H9 (cell line): ENCODE data around the gene OR4K13. TPM values are rescaled to one million over a fixed set of nuclear protein-coding genes. Genes with fewer than 3 reads are reported as not detected.

Source experiments
- DNase-seq: peaks from one replicate; pipeline ENCODE4 v3.0.0-alpha.2; 2017
- H2AFZ ChIP-seq: one replicate; pipeline ENCODE4 v1.6.1; 2013; ENCODE audit warnings: mild to moderate bottlenecking, low read length, control low read depth, moderate library complexity
- H2AK5ac ChIP-seq: 2 replicates; pipeline ENCODE4 v1.6.1; 2013; ENCODE audit warnings: low read length, control low read depth, mixed read lengths; ENCODE audit not compliant: insufficient read length
- H2BK120ac ChIP-seq: one replicate; pipeline ENCODE4 v1.6.1; 2013; ENCODE audit warnings: low read depth, mild to moderate bottlenecking, low read length, control low read depth, inconsistent platforms; ENCODE audit not compliant: poor library complexity, severe bottlenecking
- H2BK12ac ChIP-seq: 2 replicates; pipeline ENCODE4 v1.6.1; 2013; ENCODE audit warnings: low read length, control low read depth, mixed read lengths, low read depth; ENCODE audit not compliant: insufficient read length
- H2BK15ac ChIP-seq: 2 replicates; pipeline ENCODE4 v1.6.1; 2013; ENCODE audit warnings: low read depth, low read length, control low read depth
- H2BK20ac ChIP-seq: one replicate; pipeline ENCODE4 v1.6.1; 2013; ENCODE audit warnings: low read depth, mild to moderate bottlenecking, low read length, control low read depth, inconsistent platforms; ENCODE audit not compliant: poor library complexity, severe bottlenecking
- H2BK5ac ChIP-seq: 2 replicates; pipeline ENCODE4 v1.6.1; 2013; ENCODE audit warnings: low read length, control low read depth, mixed read lengths; ENCODE audit not compliant: insufficient read length
- H3K14ac ChIP-seq: 2 replicates; pipeline ENCODE4 v1.6.1; 2013; ENCODE audit warnings: low read length, control low read depth; ENCODE audit not compliant: insufficient read depth
- H3K18ac ChIP-seq: 2 replicates; pipeline ENCODE4 v1.6.1; 2013; ENCODE audit warnings: low read depth, mild to moderate bottlenecking, mixed read lengths, low read length, control low read depth; ENCODE audit not compliant: insufficient read length
- H3K23ac ChIP-seq: 2 replicates; pipeline ENCODE4 v1.6.1; 2013; ENCODE audit warnings: low read length, control low read depth, mixed read lengths, low read depth; ENCODE audit not compliant: insufficient read length
- H3K23me2 ChIP-seq: 2 replicates; pipeline ENCODE4 v1.6.1; 2013; ENCODE audit warnings: low read depth, mild to moderate bottlenecking, mixed read lengths, low read length, control low read depth; ENCODE audit not compliant: insufficient read length, poor library complexity, severe bottlenecking
- H3K27ac ChIP-seq: 2 replicates; pipeline ENCODE4 v1.5.1; 2013; ENCODE audit warnings: low read length, control low read depth, mixed read lengths, low read depth; ENCODE audit not compliant: insufficient read length
- H3K27me3 ChIP-seq: 2 replicates; pipeline ENCODE4 v1.6.1; 2013; ENCODE audit warnings: low read length, control low read depth, inconsistent platforms; ENCODE audit not compliant: insufficient read depth
- H3K4ac ChIP-seq: 2 replicates; pipeline ENCODE4 v1.6.1; 2013; ENCODE audit warnings: low read depth, mild to moderate bottlenecking, control low read depth, inconsistent platforms, low read length, moderate library complexity
- H3K4me1 ChIP-seq: 2 replicates; pipeline ENCODE4 v1.6.1; 2013; ENCODE audit warnings: low read length, control low read depth, inconsistent platforms; ENCODE audit not compliant: insufficient read depth
- H3K4me2 ChIP-seq: 2 replicates; pipeline ENCODE4 v1.6.1; 2013; ENCODE audit warnings: low read length, control low read depth, mixed read lengths; ENCODE audit not compliant: insufficient read length, insufficient read depth
- H3K56ac ChIP-seq: 2 replicates; pipeline ENCODE4 v1.6.1; 2013; ENCODE audit warnings: low read depth, mild to moderate bottlenecking, mixed read lengths, low read length, control low read depth; ENCODE audit not compliant: insufficient read length
- H3K79me1 ChIP-seq: 2 replicates; pipeline ENCODE4 v1.6.1; 2013; ENCODE audit warnings: low read depth, mild to moderate bottlenecking, moderate library complexity, low read length, control low read depth, inconsistent platforms; ENCODE audit not compliant: insufficient read depth, poor library complexity, severe bottlenecking
- H3K79me2 ChIP-seq: 2 replicates; pipeline ENCODE4 v1.6.1; 2013; ENCODE audit warnings: low read length, control low read depth, inconsistent platforms; ENCODE audit not compliant: insufficient read depth
- H3K9ac ChIP-seq: 2 replicates; pipeline ENCODE4 v1.6.1; 2013; ENCODE audit warnings: low read length, control low read depth, mixed read lengths; ENCODE audit not compliant: insufficient read length; ENCODE audit errors: extremely low read depth
- H3K9me3 ChIP-seq: one replicate; pipeline ENCODE4 v1.6.1; 2013; ENCODE audit warnings: low read depth, low read length, inconsistent platforms; ENCODE audit not compliant: control insufficient read depth
- H3T11ph ChIP-seq: one replicate; pipeline ENCODE4 v1.6.1; 2013; ENCODE audit warnings: mild to moderate bottlenecking, low read length, control low read depth, inconsistent platforms
- H4K20me1 ChIP-seq: one replicate; pipeline ENCODE4 v1.6.1; 2013; ENCODE audit not compliant: control insufficient read depth, insufficient read length, insufficient read depth
- H4K5ac ChIP-seq: 2 replicates; pipeline ENCODE4 v1.6.1; 2013; ENCODE audit warnings: low read depth, mild to moderate bottlenecking, mixed read lengths, low read length, control low read depth; ENCODE audit not compliant: insufficient read length
- H4K8ac ChIP-seq: replicated peaks from 2 replicates; pipeline ENCODE4 v1.6.1; 2013; ENCODE audit warnings: low read length, control low read depth, mixed read lengths, low read depth; ENCODE audit not compliant: insufficient read length
- H4K91ac ChIP-seq: 2 replicates; pipeline ENCODE4 v1.6.1; 2013; ENCODE audit warnings: low read depth, mild to moderate bottlenecking, moderate library complexity, mixed read lengths, low read length, control low read depth; ENCODE audit not compliant: insufficient read length
- H3K27ac Mint-ChIP-seq, 3 experiments: 2 replicates in 2 of 3; 3 replicates in 1 of 3; pipeline ENCODE4 v1.8.0; 2020 to 2021; ENCODE audit warnings: mixed read lengths in 3 of 3, mild to moderate bottlenecking in 1 of 3, moderate library complexity in 1 of 3
- H3K27me3 Mint-ChIP-seq: 2 replicates; pipeline ENCODE4 v1.8.0; 2021; ENCODE audit warnings: low read depth, mild to moderate bottlenecking, moderate library complexity, mixed read lengths
- H3K36me3 Mint-ChIP-seq, 3 experiments: 2 replicates in 2 of 3; 3 replicates in 1 of 3; pipeline ENCODE4 v1.8.0; 2020 to 2021; ENCODE audit warnings: low read depth in 3 of 3, mixed read lengths in 3 of 3; ENCODE audit not compliant: insufficient read depth in 1 of 3
- H3K4me1 Mint-ChIP-seq, 2 experiments: 2 replicates each; pipeline ENCODE4 v1.8.0; 2020; ENCODE audit warnings: mixed read lengths in 2 of 2
- H3K4me3 Mint-ChIP-seq, 2 experiments: 2 replicates in 1 of 2; 3 replicates in 1 of 2; pipeline ENCODE4 v1.8.0; 2020 to 2021; ENCODE audit warnings: mild to moderate bottlenecking in 2 of 2, mixed read lengths in 2 of 2, moderate library complexity in 1 of 2
- H3K9me3 Mint-ChIP-seq, 2 experiments: 2 replicates in 1 of 2; 3 replicates in 1 of 2; pipeline ENCODE4 v1.8.0; 2020; ENCODE audit warnings: mild to moderate bottlenecking in 2 of 2, mixed read lengths in 2 of 2, moderate library complexity in 1 of 2
- WGBS: extraction: QIAGEN DNeasy Blood & Tissue Kit; methylation state at CpG from one replicate; pipeline ENCODE4 v1.1.7; 2013; ENCODE audit warnings: missing lambda C conversion rate, low lambda C conversion rate, mixed read lengths; ENCODE audit not compliant: insufficient read length; ENCODE audit errors: extremely low coverage; 5-methylcytosine and 5-hydroxymethylcytosine counted together
- total RNA-seq: library from RNA; stranded (reverse); gene quantifications from 2 replicates; pipeline ENCODE4 v1.2.1, GENCODE V29; 2021
- TF ChIP-seq, protein P1 (sequence below): fragments of 200-600 bp; sonication (generic); conservative IDR thresholded peaks from 3 replicates; pipeline ENCODE4 v1.8.0; 2021; ENCODE audit warnings: antibody characterized with exemption, mild to moderate bottlenecking

Gene OR4K13
- total RNA-seq, 1 experiment from 2014 or later: not detected

GRCh38 chr14:20059745-20060144 lies 23.9 kb upstream of the OR4K13 start, which contains the start of gene OR4L1:
TSS of gene OR4L1 (plus strand) at chr14:20060045. CDS start at chr14:20060045, 0 bp downstream.
- WGBS: no CpG with 5 or more reads among the region's 2 CpGs
- no peak within 1 kb of the TSS for H3T11ph ChIP-seq
- no peak for DNase-seq
- H2AFZ ChIP-seq: no peak within 1 kb of the TSS
- H3K79me1 ChIP-seq: no peaks in the 10 kb centered on the region
- Mint-ChIP-seq H3K4me3 (no peak within 1 kb of the TSS; a peak in 1 of 5 replicates), H3K27me3 (no peaks in the 10 kb centered on the region; the same call in 1 of the 2 replicates), H3K4me1 (no peaks in the 10 kb centered on the region), H3K9me3 (peaks cover 84 to 85% of the 10 kb centered on the region in 2 experiments), H3K36me3 (peaks cover 0 to 13% (median 5%) of the 10 kb centered on the region in 3 experiments; a peak in 4 of 7 replicates), H3K27ac (no peak within 1 kb of the TSS)
- no peak within 1 kb of the TSS for H3K4me2 ChIP-seq
- H2BK20ac ChIP-seq: no peak within 1 kb of the TSS
- H3K18ac ChIP-seq: no peak within 1 kb of the TSS
- H2BK5ac ChIP-seq: no peak within 1 kb of the TSS
- no peak within 1 kb of the TSS for H3K4ac ChIP-seq
- no peak within 1 kb of the TSS for H3K14ac ChIP-seq
- no peak within 1 kb of the TSS for H4K91ac ChIP-seq
- H3K9me3 ChIP-seq: peaks cover 78% of the 10 kb centered on the region
- H3K27me3 ChIP-seq: no peaks in the 10 kb centered on the region
- H3K27ac ChIP-seq: no peak within 1 kb of the TSS
- H4K20me1 ChIP-seq: no peaks in the 10 kb centered on the region
- H2BK12ac ChIP-seq: no peak within 1 kb of the TSS
- H3K23me2 ChIP-seq: no peaks in the 10 kb centered on the region
- TF ChIP-seq, protein P1, sequence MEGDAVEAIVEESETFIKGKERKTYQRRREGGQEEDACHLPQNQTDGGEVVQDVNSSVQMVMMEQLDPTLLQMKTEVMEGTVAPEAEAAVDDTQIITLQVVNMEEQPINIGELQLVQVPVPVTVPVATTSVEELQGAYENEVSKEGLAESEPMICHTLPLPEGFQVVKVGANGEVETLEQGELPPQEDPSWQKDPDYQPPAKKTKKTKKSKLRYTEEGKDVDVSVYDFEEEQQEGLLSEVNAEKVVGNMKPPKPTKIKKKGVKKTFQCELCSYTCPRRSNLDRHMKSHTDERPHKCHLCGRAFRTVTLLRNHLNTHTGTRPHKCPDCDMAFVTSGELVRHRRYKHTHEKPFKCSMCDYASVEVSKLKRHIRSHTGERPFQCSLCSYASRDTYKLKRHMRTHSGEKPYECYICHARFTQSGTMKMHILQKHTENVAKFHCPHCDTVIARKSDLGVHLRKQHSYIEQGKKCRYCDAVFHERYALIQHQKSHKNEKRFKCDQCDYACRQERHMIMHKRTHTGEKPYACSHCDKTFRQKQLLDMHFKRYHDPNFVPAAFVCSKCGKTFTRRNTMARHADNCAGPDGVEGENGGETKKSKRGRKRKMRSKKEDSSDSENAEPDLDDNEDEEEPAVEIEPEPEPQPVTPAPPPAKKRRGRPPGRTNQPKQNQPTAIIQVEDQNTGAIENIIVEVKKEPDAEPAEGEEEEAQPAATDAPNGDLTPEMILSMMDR: no peak
- no peak within 1 kb of the TSS for H4K5ac ChIP-seq
- H3K56ac ChIP-seq: no peak within 1 kb of the TSS
- no peak within 1 kb of the TSS for H3K9ac ChIP-seq
- no peak within 1 kb of the TSS for H2BK15ac ChIP-seq
- no peak within 1 kb of the TSS for H4K8ac ChIP-seq
- H3K79me2 ChIP-seq: no peaks in the 10 kb centered on the region
- no peaks in the 10 kb centered on the region for H3K4me1 ChIP-seq
- H2BK120ac ChIP-seq: no peak within 1 kb of the TSS
- no peak within 1 kb of the TSS for H2AK5ac ChIP-seq
- no peak within 1 kb of the TSS for H3K23ac ChIP-seq
